ENCODE data around the gene DSTYK.
"Not testable (repeated sequence)": the region's sequence is repeated elsewhere in the genome, so short reads cannot be mapped to it uniquely, and the experiment has no call there.

The DSTYK gene

DNA sequence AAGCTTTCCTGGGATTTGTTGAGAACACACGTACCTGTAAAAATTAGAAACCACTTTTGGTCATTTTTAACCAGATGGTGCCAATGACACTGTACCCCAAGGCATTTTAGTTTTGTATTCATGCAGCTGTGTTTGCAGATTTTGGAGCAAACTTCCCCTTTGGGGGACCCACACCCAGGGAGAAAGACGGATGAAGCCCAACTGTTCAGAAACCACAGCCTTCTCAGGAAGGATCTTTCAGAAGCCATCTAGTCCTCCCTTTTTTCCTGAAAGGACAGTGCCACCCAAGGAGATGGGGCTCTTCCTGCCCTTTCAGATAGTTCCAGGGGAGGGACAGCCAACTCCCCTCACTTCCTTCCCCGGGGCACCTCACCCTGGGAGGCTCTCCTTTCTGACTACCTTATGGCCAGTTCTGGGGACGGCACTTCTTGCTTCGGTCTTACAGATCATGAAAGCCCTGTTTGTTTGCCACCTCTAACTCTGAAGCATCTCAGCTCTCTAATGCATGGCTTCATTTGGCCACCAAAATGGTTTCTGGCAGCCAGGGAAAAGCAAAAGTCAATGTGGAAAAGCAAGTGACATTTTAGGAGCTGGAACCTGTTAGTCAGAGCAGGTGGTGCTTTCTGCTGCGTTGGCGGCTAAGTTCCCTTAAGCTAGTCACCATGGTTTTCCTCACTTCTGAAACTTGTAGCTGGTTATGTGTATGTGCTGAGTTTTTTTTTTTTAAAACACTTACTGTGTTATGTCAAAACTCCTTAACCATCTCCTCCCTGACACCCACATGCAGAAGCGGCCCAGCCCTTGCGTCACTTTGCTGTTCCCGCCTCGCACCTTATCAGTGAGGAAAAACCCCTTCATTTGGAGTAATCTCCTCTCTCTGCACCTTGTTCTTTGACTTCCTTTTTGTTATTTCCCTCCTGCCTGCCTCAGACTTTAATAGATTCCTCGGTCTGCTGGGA lies 26.3 kb upstream of the DSTYK start:
- Histone ChIP-seq H3K9ac (no peak overlapping the region), H3K36me3 (ENCODE audit: control insufficient read depth, insufficient read depth, low read length) (no peaks in the 10 kb centered on the region), H3K79me2 (no peaks in the 10 kb centered on the region), H3K4me3 (ENCODE audit: low read depth, low read length) (no peak overlapping the region), H2AFZ (no peak overlapping the region), H3K27ac (no peak overlapping the region), H3K4me1 (no peaks in the 10 kb centered on the region), H3K4me2 (ENCODE audit: low read length) (no peak overlapping the region), H3K9me3 (ENCODE audit: control insufficient read depth, low read length) (no peaks in the 10 kb centered on the region), H3K27me3 (ENCODE audit: control insufficient read depth, insufficient read depth, low read length) (no peaks in the 10 kb centered on the region)
- TF ChIP-seq, protein P1, sequence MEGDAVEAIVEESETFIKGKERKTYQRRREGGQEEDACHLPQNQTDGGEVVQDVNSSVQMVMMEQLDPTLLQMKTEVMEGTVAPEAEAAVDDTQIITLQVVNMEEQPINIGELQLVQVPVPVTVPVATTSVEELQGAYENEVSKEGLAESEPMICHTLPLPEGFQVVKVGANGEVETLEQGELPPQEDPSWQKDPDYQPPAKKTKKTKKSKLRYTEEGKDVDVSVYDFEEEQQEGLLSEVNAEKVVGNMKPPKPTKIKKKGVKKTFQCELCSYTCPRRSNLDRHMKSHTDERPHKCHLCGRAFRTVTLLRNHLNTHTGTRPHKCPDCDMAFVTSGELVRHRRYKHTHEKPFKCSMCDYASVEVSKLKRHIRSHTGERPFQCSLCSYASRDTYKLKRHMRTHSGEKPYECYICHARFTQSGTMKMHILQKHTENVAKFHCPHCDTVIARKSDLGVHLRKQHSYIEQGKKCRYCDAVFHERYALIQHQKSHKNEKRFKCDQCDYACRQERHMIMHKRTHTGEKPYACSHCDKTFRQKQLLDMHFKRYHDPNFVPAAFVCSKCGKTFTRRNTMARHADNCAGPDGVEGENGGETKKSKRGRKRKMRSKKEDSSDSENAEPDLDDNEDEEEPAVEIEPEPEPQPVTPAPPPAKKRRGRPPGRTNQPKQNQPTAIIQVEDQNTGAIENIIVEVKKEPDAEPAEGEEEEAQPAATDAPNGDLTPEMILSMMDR (IDR thresholded peaks at IDR 0.05): no peak

DNA sequence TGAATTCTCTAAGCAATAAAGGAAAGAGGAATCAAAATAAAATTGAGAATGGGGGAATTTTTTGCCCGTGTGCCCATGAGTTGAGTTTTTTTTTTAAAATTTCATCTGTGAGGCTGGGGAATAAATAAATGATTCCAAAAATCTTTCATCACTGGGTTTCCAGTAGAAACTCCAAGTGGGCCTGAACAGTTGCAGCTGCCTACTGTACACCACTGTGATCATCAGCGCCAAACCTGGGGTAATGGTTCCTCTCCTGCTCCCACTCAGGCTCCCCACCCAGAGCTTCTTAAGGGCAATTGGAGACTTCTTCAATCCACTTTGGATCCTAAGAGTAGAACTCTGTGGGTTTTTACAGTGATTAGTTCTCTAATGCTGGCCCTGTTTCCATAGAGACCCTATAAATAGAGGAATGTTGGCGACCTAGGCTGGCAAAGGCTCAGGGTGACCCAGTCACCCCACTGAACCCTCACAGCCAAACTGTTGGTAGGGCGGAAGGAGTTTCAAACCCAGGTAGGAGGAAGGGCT lies 25.5 kb upstream of the DSTYK start:
- Histone ChIP-seq H3K9ac (no peak overlapping the region), H3K27me3 (ENCODE audit: control insufficient read depth, insufficient read depth, low read length) (no peaks in the 10 kb centered on the region), H3K79me2 (peaks cover 5% of the 10 kb centered on the region), H3K9me3 (ENCODE audit: control insufficient read depth, low read length) (no peaks in the 10 kb centered on the region), H3K4me2 (ENCODE audit: low read length) (no peak overlapping the region), H3K36me3 (ENCODE audit: control insufficient read depth, insufficient read depth, low read length) (no peaks in the 10 kb centered on the region), H3K4me3 (ENCODE audit: low read depth, low read length) (no peak overlapping the region), H3K4me1 (no peaks in the 10 kb centered on the region), H2AFZ (no peak overlapping the region), H3K27ac (no peak overlapping the region)
- TF ChIP-seq, protein P1 (IDR thresholded peaks at IDR 0.05): no peak

DNA sequence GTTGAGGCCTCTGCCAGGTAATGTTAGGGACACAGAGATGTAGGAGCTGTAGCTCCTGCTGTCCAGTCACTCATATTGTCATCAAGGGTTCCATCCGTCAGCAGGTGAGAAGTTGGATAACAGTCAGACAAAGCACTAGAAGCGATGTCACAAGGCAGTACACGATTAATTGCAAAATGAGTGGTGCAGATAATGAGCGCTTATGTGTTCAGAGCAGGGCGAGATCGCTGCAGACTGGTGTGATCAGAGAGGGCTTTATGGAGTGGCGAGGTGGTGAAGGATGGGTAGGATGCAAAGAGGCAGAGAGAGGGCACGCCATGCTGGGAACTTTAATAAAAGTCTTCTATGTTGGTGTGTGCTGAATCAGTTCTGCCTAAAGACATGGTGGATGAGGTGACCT lies 25.0 kb upstream of the DSTYK start:
- Histone ChIP-seq H3K79me2 (peaks cover 5% of the 10 kb centered on the region), H3K27ac (no peak overlapping the region), H3K36me3 (ENCODE audit: control insufficient read depth, insufficient read depth, low read length) (no peaks in the 10 kb centered on the region), H3K9ac (no peak overlapping the region), H3K27me3 (ENCODE audit: control insufficient read depth, insufficient read depth, low read length) (no peaks in the 10 kb centered on the region), H3K4me1 (no peaks in the 10 kb centered on the region), H3K4me3 (ENCODE audit: low read depth, low read length) (no peak overlapping the region), H3K4me2 (ENCODE audit: low read length) (no peak overlapping the region), H2AFZ (no peak overlapping the region), H3K9me3 (ENCODE audit: control insufficient read depth, low read length) (no peaks in the 10 kb centered on the region)
- TF ChIP-seq, protein P1 (IDR thresholded peaks at IDR 0.05): no peak

DNA sequence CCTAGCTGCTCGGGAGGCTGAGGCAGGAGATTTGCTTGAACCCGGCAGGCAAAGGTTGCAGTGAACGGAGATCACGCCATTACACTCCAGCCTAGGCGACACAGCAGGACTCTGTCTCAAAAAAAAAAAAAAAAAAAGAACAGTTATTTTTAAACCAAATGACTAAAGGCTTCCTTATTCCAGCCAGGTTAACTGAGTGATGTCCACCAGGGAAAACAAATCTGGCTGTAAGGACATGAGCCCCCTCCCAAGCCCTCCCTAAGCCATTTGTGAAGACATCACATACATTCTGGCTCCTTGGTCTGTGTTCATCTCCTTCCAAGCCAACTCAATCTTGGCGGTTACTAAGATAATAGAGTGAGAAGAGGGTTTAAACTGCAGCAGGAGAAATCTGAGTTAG lies 24.4 kb upstream of the DSTYK start:
- Histone ChIP-seq H3K4me1 (no peaks in the 10 kb centered on the region), H3K9me3 (ENCODE audit: control insufficient read depth, low read length) (no peaks in the 10 kb centered on the region), H3K79me2 (peaks cover 5% of the 10 kb centered on the region), H3K4me3 (ENCODE audit: low read depth, low read length) (no peak overlapping the region), H3K27me3 (ENCODE audit: control insufficient read depth, insufficient read depth, low read length) (no peaks in the 10 kb centered on the region), H3K4me2 (ENCODE audit: low read length) (no peak overlapping the region), H3K36me3 (ENCODE audit: control insufficient read depth, insufficient read depth, low read length) (no peaks in the 10 kb centered on the region), H3K27ac (no peak overlapping the region), H3K9ac (no peak overlapping the region), H2AFZ (no peak overlapping the region)
- TF ChIP-seq, protein P1 (IDR thresholded peaks at IDR 0.05): no peak

DNA sequence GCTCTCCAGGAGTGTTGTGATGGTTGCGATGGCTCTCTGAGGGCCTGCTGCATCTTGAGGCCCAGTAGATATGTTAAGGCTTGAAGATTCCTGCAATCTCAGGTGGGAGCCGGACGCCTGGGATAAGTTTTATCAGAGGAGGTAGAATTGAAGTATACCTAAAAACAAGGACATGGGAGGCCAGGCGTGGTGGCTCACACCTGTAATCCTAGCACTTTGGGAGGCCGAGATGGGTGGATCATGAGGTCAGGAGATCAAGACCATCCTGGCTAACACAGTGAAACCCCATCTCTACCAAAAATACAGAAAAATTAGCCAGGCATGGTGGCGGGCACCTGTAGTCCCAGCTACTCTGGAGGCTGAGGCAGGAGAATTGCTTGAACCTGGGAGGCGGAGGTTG lies 22.5 kb upstream of the DSTYK start:
- H3K27ac ChIP-seq; H3K9ac ChIP-seq; H3K36me3 ChIP-seq (ENCODE audit: control insufficient read depth, insufficient read depth, low read length); H3K4me3 ChIP-seq (ENCODE audit: low read depth, low read length); H3K27me3 ChIP-seq (ENCODE audit: control insufficient read depth, insufficient read depth, low read length); H3K79me2 ChIP-seq; H3K9me3 ChIP-seq (ENCODE audit: control insufficient read depth, low read length); H2AFZ ChIP-seq; H3K4me1 ChIP-seq; H3K4me2 ChIP-seq (ENCODE audit: low read length): not testable (repeated sequence)

Measured in parathyroid adenoma (tissue), 2 donors.